ENCODE results near the gene SH3RF3.
"Not testable (repeated sequence)": the region's sequence is repeated elsewhere in the genome, so short reads cannot be mapped to it uniquely, and the experiment has no call there.

Gene SH3RF3

GRCh38 chr2:109110170-109110569 lies 18.8 kb upstream of the SH3RF3 start:
- Histone ChIP-seq H3K9me3 (ENCODE audit: control insufficient read depth, low read length) (no peaks in the 10 kb centered on the region), H3K4me1 (no peaks in the 10 kb centered on the region), H3K79me2 (no peaks in the 10 kb centered on the region), H3K27ac (no peak overlapping the region), H3K9ac (no peak overlapping the region), H3K4me3 (ENCODE audit: low read depth, low read length) (no peak overlapping the region), H3K36me3 (ENCODE audit: control insufficient read depth, insufficient read depth, low read length) (no peaks in the 10 kb centered on the region), H2AFZ (no peak overlapping the region), H3K4me2 (ENCODE audit: low read length) (no peak overlapping the region), H3K27me3 (ENCODE audit: control insufficient read depth, insufficient read depth, low read length) (no peaks in the 10 kb centered on the region)
- TF ChIP-seq, protein P1, sequence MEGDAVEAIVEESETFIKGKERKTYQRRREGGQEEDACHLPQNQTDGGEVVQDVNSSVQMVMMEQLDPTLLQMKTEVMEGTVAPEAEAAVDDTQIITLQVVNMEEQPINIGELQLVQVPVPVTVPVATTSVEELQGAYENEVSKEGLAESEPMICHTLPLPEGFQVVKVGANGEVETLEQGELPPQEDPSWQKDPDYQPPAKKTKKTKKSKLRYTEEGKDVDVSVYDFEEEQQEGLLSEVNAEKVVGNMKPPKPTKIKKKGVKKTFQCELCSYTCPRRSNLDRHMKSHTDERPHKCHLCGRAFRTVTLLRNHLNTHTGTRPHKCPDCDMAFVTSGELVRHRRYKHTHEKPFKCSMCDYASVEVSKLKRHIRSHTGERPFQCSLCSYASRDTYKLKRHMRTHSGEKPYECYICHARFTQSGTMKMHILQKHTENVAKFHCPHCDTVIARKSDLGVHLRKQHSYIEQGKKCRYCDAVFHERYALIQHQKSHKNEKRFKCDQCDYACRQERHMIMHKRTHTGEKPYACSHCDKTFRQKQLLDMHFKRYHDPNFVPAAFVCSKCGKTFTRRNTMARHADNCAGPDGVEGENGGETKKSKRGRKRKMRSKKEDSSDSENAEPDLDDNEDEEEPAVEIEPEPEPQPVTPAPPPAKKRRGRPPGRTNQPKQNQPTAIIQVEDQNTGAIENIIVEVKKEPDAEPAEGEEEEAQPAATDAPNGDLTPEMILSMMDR (IDR thresholded peaks at IDR 0.05): no peak

DNA sequence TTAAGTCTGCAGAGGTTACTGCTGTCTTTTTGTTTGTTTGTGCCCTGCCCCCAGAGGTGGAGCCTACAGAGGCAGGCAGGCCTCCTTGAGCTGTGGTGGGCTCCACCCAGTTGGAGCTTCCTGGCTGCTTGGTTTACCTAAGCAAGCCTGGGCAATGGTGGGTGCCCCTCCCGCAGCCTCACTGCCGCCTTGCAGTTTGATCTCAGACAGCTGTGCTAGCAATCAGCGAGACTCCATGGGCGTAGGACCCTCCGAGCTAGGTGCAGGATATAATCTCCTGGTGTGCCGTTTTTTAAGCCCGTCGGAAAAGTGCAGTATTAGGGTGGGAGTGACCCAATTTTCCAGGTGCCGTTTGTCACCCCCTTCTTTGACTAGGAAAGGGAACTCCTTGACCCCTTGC lies 11.8 kb upstream of the SH3RF3 start:
- not testable (repeated sequence) for H3K4me1 ChIP-seq; H3K9me3 ChIP-seq (ENCODE audit: control insufficient read depth, low read length); H3K79me2 ChIP-seq; H3K36me3 ChIP-seq (ENCODE audit: control insufficient read depth, insufficient read depth, low read length); H3K27ac ChIP-seq; H3K27me3 ChIP-seq (ENCODE audit: control insufficient read depth, insufficient read depth, low read length); H2AFZ ChIP-seq; H3K4me3 ChIP-seq (ENCODE audit: low read depth, low read length); H3K4me2 ChIP-seq (ENCODE audit: low read length); H3K9ac ChIP-seq

DNA sequence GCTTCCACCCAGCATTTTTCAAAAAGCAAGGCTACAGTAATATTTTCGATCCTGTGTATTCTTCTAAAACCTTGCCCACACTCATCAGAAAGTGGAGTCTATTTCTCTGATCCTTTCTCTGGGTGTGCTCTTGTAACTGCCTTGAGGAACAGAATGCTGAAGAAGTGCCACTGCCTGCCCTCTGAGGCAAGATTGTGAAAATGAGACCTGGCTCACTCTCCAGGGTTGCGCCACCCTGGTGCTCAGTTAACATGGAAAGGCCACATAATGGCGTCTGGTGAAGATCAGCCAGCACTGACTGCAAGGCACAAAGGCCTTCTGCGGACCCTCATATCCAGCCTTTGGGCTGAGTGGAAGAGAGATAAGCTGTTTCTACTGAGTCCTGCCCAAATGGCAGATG lies 11.2 kb upstream of the SH3RF3 start:
- Histone ChIP-seq H3K9me3 (ENCODE audit: control insufficient read depth, low read length) (no peaks in the 10 kb centered on the region), H3K4me3 (ENCODE audit: low read depth, low read length) (no peak overlapping the region), H3K36me3 (ENCODE audit: control insufficient read depth, insufficient read depth, low read length) (no peaks in the 10 kb centered on the region)

GRCh38 chr2:109118321-109118720 lies 10.7 kb upstream of the SH3RF3 start:
- Histone ChIP-seq H3K27ac (no peak overlapping the region), H3K36me3 (ENCODE audit: control insufficient read depth, insufficient read depth, low read length) (no peaks in the 10 kb centered on the region), H3K9ac (no peak overlapping the region), H3K27me3 (ENCODE audit: control insufficient read depth, insufficient read depth, low read length) (no peaks in the 10 kb centered on the region), H3K4me3 (ENCODE audit: low read depth, low read length) (no peak overlapping the region), H3K9me3 (ENCODE audit: control insufficient read depth, low read length) (no peaks in the 10 kb centered on the region), H3K4me2 (ENCODE audit: low read length) (no peak overlapping the region), H3K79me2 (no peaks in the 10 kb centered on the region), H3K4me1 (no peaks in the 10 kb centered on the region), H2AFZ (no peak overlapping the region)
- TF ChIP-seq, protein P1 (IDR thresholded peaks at IDR 0.05): no peak

More for the DNA sequence above, 11.2 kb upstream of the SH3RF3 start:
- Histone ChIP-seq H3K9ac (no peak overlapping the region), H2AFZ (no peak overlapping the region), H3K4me1 (no peaks in the 10 kb centered on the region), H3K79me2 (no peaks in the 10 kb centered on the region), H3K4me2 (ENCODE audit: low read length) (no peak overlapping the region), H3K27ac (no peak overlapping the region), H3K27me3 (ENCODE audit: control insufficient read depth, insufficient read depth, low read length) (no peaks in the 10 kb centered on the region)
- TF ChIP-seq, protein P1 (IDR thresholded peaks at IDR 0.05): no peak

DNA sequence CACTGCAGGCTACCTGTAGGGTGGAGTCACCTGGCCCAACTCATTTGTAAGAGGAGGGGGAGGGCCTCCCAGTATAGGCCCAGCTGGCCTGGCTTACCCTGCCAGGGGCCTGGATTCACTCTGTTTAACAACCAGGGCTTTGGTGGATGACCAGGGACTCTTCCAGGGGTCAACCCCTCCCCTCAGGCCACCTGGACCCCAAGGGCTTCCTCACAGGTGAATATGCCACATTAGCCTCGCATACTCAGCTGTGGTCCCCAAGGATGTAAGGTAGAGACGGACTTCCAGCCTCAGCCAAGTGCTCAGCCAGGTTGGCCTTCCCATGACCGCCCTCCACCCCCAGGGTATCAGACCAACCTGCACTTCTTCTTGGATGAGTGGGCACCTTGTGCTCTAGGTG lies 8.8 kb upstream of the SH3RF3 start:
- Histone ChIP-seq H3K4me2 (ENCODE audit: low read length) (no peak overlapping the region), H3K27me3 (ENCODE audit: control insufficient read depth, insufficient read depth, low read length) (no peaks in the 10 kb centered on the region), H3K9ac (no peak overlapping the region), H3K27ac (no peak overlapping the region), H2AFZ (no peak overlapping the region), H3K4me1 (no peaks in the 10 kb centered on the region), H3K36me3 (ENCODE audit: control insufficient read depth, insufficient read depth, low read length) (no peaks in the 10 kb centered on the region), H3K9me3 (ENCODE audit: control insufficient read depth, low read length) (no peaks in the 10 kb centered on the region), H3K4me3 (ENCODE audit: low read depth, low read length) (no peak overlapping the region), H3K79me2 (no peaks in the 10 kb centered on the region)
- TF ChIP-seq, protein P1 (IDR thresholded peaks at IDR 0.05): no peak

DNA sequence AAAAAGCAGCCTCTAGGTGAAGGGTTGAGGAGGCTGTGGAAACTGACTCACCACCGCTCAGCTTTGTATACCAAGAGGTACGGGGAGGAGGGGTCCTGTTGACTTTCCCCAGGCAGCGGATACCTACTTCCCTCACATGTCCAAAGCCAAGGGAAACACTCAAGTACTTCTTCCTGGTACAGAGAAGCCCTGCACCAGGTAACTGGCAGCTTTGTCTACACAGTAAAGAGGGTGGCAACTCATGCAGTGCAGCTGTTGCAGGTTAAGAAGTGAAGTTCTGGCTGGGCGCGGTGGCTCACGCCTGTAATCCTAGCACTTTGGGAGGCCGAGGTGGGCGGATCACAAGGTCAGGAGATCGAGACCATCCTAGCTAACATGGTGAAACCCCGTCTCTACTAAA lies 8.3 kb upstream of the SH3RF3 start:
- not testable (repeated sequence) for H3K9ac ChIP-seq; H3K9me3 ChIP-seq (ENCODE audit: control insufficient read depth, low read length); H3K36me3 ChIP-seq (ENCODE audit: control insufficient read depth, insufficient read depth, low read length); H2AFZ ChIP-seq; H3K4me1 ChIP-seq; H3K27ac ChIP-seq; H3K79me2 ChIP-seq; H3K27me3 ChIP-seq (ENCODE audit: control insufficient read depth, insufficient read depth, low read length); H3K4me3 ChIP-seq (ENCODE audit: low read depth, low read length); H3K4me2 ChIP-seq (ENCODE audit: low read length)
